Endodermal cell (in vitro differentiated cells): ENCODE results near the gene CBFA2T2. TPM values are rescaled to one million over a fixed set of nuclear protein-coding genes. Genes with fewer than 3 reads are reported as not detected.

ENCODE experiments used
- DNase-seq: peaks from one replicate; pipeline ENCODE4 v3.0.0-alpha.2; 2017
- H3K27ac ChIP-seq: 2 replicates; pipeline ENCODE4 v1.5.1; 2013; ENCODE audit warnings: mild to moderate bottlenecking, low read depth, low read length, moderate library complexity
- H3K27me3 ChIP-seq: 2 replicates; pipeline ENCODE4 v1.6.1; 2013; ENCODE audit warnings: mild to moderate bottlenecking, low read length, moderate library complexity; ENCODE audit not compliant: insufficient read depth, control insufficient read depth, poor library complexity, severe bottlenecking
- H3K36me3 ChIP-seq: 2 replicates; pipeline ENCODE4 v1.7.0; 2013; ENCODE audit warnings: mild to moderate bottlenecking, low read length, moderate library complexity; ENCODE audit not compliant: control insufficient read depth, insufficient read depth
- H3K4me1 ChIP-seq: one replicate; pipeline ENCODE4 v1.7.0; 2013; ENCODE audit warnings: low read length; ENCODE audit not compliant: control insufficient read depth, insufficient read depth
- H3K4me3 ChIP-seq: 2 replicates; pipeline ENCODE4 v1.5.1; 2013; ENCODE audit warnings: mild to moderate bottlenecking, low read length, moderate library complexity
- H3K9ac ChIP-seq: 2 replicates; pipeline ENCODE4 v1.6.1; 2013; ENCODE audit warnings: mild to moderate bottlenecking, low read length, moderate library complexity; ENCODE audit not compliant: poor library complexity, severe bottlenecking; ENCODE audit errors: extremely low read depth
- H3K9me3 ChIP-seq: 2 replicates; pipeline ENCODE4 v1.6.1; 2013; ENCODE audit warnings: mild to moderate bottlenecking, low read length, moderate library complexity; ENCODE audit not compliant: control insufficient read depth
- H3K27ac Mint-ChIP-seq: 2 replicates; pipeline ENCODE4 v1.8.0; 2020; ENCODE audit warnings: mixed read lengths
- H3K27me3 Mint-ChIP-seq: 2 replicates; pipeline ENCODE4 v1.8.0; 2021; ENCODE audit warnings: mild to moderate bottlenecking, mixed read lengths; ENCODE audit not compliant: insufficient read depth
- H3K36me3 Mint-ChIP-seq: 2 replicates; pipeline ENCODE4 v1.8.0; 2020; ENCODE audit warnings: low read depth, mixed read lengths
- H3K4me1 Mint-ChIP-seq: 2 replicates; pipeline ENCODE4 v1.8.0; 2020; ENCODE audit warnings: mixed read lengths
- H3K4me3 Mint-ChIP-seq: 2 replicates; pipeline ENCODE4 v1.8.0; 2020; ENCODE audit warnings: mild to moderate bottlenecking, moderate library complexity, mixed read lengths
- H3K9me3 Mint-ChIP-seq: 2 replicates; pipeline ENCODE4 v1.8.0; 2020; ENCODE audit warnings: mild to moderate bottlenecking, mixed read lengths
- CTCF ChIP-seq: fragments of 200-600 bp; sonication (generic); conservative IDR thresholded peaks from 2 replicates; pipeline ENCODE4 v1.5.0; 2021; ENCODE audit warnings: antibody characterized with exemption, mild to moderate bottlenecking
- WGBS, 2 experiments: methylation state at CpG; one replicate each; pipeline versions ENCODE4 v1.1.5 to v1.1.7; 2013; ENCODE audit warnings: missing lambda C conversion rate in 2 of 2, mixed read lengths in 1 of 2; ENCODE audit not compliant: insufficient coverage in 1 of 2, insufficient read length in 1 of 2; 5-methylcytosine and 5-hydroxymethylcytosine counted together
- total RNA-seq, 2 donors: library from RNA; stranded (reverse); fragmentation: NEBNext Ultra II Directional in 1 of 2; extraction: Animal tissue kit (Norgen Biotek cat#: 25700) in 1 of 2; gene quantifications; 2 replicates in 1 of 2; 3 replicates in 1 of 2; pipeline ENCODE4 v1.2.1, GENCODE V29; 2021

The CBFA2T2 gene
- total RNA-seq, 2 donors from 2014 or later = 26.8 to 32.7 TPM

GRCh38 chr20:33601861-33602260, 112.0 kb downstream of the CBFA2T2 start:
- 94% methylated on average over 5 of the region's 5 CpGs; no CpG with 5 or more reads in 1 of the 2 experiments for WGBS, 2 experiments
- Mint-ChIP-seq H3K4me3 (no peak overlapping the region), H3K9me3 (peaks cover 12% of the 10 kb centered on the region), H3K4me1 (no peaks in the 10 kb centered on the region), H3K27me3 (no peaks in the 10 kb centered on the region), H3K36me3 (peaks cover 20% of the 10 kb centered on the region), H3K27ac (no peak overlapping the region)
- TF ChIP-seq CTCF = no peak
- H3K4me3 ChIP-seq = no peak overlapping the region
- peaks cover 9% of the 10 kb centered on the region for H3K9me3 ChIP-seq
- H3K27ac ChIP-seq = no peak overlapping the region
- DNase-seq = no peak
- H3K36me3 ChIP-seq = peaks cover 8% of the 10 kb centered on the region
- no peak overlapping the region for H3K9ac ChIP-seq
- no peaks in the 10 kb centered on the region for H3K4me1 ChIP-seq
- no peaks in the 10 kb centered on the region for H3K27me3 ChIP-seq

DNA sequence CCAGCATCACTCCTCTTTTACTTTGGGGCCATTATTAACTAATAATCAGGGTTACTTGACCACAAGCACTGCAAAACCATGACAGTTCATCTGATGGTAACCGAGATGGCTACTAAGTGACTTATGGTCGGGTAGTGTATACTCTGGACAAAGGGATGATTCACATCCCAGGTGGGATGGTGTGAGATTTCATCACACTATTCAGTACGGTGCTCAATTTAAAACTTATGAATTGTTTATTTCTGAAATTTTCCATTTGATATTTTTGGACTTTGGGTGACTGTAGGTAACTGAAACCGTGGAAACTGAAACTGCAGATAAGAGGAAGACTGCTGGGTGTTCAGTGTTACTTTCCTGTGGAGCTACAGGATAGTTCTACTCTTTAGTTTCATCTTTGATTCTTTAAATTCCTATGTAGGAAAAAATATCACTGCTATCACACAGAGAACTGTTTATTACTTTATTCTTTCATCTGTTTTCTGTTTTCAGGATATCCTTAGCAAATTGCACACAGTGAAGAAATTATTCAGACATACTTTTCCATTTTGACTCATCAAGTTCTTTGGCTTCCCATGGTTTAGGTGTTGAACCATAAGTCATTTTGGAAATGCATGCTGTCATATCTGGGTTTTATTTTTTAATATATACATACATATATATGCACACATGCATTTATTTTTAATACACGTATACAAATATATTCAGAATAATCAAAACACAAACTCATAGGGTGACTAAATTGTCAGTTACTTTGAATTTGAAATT, 113.1 kb downstream of the CBFA2T2 start:
- H3K9ac ChIP-seq = no peak overlapping the region
- no peaks in the 10 kb centered on the region for H3K4me1 ChIP-seq
- H3K27me3 ChIP-seq = no peaks in the 10 kb centered on the region
- no peak overlapping the region for H3K27ac Mint-ChIP-seq
- no peaks in the 10 kb centered on the region for H3K27me3 Mint-ChIP-seq
- H3K4me1 Mint-ChIP-seq = no peaks in the 10 kb centered on the region
- no peak overlapping the region for H3K4me3 ChIP-seq
- 94 to 100% methylated on average over 2 to 4 of the region's 5 CpGs for WGBS, 2 experiments
- no peak for TF ChIP-seq CTCF
- peaks cover 15% of the 10 kb centered on the region for H3K36me3 Mint-ChIP-seq
- DNase-seq = no peak
- H3K27ac ChIP-seq = no peak overlapping the region
- no peaks in the 10 kb centered on the region for H3K9me3 ChIP-seq
- no peak overlapping the region for H3K4me3 Mint-ChIP-seq
- peaks cover under 1% of the 10 kb centered on the region for H3K9me3 Mint-ChIP-seq
- H3K36me3 ChIP-seq = peaks cover 8% of the 10 kb centered on the region

DNA sequence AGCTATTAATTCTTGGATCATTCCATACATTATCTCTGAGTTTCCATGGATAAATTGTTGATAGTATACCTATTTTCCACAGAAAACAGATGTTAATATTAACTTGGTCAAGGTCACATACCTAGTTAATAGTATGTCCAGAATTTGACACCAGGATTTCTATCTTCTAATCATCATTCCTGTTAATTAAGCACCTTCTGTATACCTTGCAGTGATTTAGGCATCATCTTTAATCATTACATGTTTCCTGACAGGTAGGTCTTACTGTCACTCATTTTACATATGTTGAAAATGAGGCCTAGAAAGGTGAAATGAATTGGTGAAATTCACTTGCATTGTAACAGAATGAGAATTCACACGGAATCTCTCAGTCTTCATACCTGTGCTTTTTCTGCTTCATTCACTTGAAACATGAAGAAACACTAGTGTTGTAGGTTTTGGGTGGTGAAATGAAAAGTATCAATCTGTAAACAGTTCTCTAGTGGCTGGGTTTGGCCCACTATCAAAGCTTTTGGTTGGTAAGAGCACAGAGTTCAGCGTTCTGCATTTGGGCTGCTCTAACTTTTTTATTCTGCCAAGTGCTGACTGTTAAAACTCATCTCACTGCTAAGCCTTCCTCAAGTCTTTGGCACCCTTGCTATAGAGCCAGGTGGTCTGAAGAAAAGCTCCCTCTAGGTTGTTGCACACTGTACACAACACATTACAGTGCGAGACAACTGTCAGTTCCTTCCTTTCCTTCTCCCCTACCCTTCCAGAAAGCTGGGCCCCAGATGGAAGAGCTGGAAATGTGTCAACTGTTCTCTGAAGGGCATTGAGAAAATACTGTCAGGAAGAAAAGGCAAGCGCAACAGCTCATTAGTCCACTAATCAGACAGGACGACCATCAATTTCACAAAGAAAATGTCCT, 114.4 kb downstream of the CBFA2T2 start:
- DNase-seq = no peak
- Histone ChIP-seq H3K36me3 (peaks cover 17% of the 10 kb centered on the region), H3K27me3 (no peaks in the 10 kb centered on the region), H3K9me3 (no peaks in the 10 kb centered on the region), H3K4me3 (no peak overlapping the region), H3K4me1 (no peaks in the 10 kb centered on the region), H3K27ac (no peak overlapping the region), H3K9ac (no peak overlapping the region)
- Mint-ChIP-seq H3K4me1 (no peaks in the 10 kb centered on the region), H3K27ac (no peak overlapping the region), H3K27me3 (no peaks in the 10 kb centered on the region), H3K36me3 (peaks cover 25% of the 10 kb centered on the region), H3K4me3 (no peak overlapping the region), H3K9me3 (no peaks in the 10 kb centered on the region)
- TF ChIP-seq CTCF = no peak
- 98 to 99% methylated on average over 4 to 5 of the region's 5 CpGs for WGBS, 2 experiments
